IMR-90 (cell line): ENCODE results near the gene CRTAP. TPM values are rescaled to one million over a fixed set of nuclear protein-coding genes. Genes with fewer than 3 reads are reported as not detected.

Source experiments
- ATAC-seq: fragments of 200-7000 bp; cut with Tn5 transposase; 2 replicates; pipeline ENCODE4 v1.9.1; 2020; ENCODE audit warnings: low read depth, mild to moderate bottlenecking, moderate library complexity
- BruUV-seq: library from RNA; stranded (reverse); fragments of 400-500 nt; replicated peaks from 2 replicates; lab custom pipeline; 2021; lab: Mats Ljungman, UMichigan
- CTCF ChIA-PET: fragments of 300-600 bp; formaldehyde crosslinking; extraction: SDS; loops from one replicate; lab custom pipeline; 2021; ENCODE audit warnings: antibody characterized with exemption; lab: Yijun Ruan, JAX
- POLR2A ChIA-PET: fragments of 300-600 bp; sonication (Branson Sonifier 250); formaldehyde crosslinking; loops from one replicate; lab custom pipeline; 2022; ENCODE audit warnings: antibody characterized with exemption; ENCODE audit not compliant: unreplicated experiment; lab: Charles Lee
- DNase-seq: peaks from one replicate; pipeline ENCODE4 v3.0.0; 2013
- H2AFZ ChIP-seq: replicated peaks from 2 replicates; pipeline ENCODE3; 2013; ENCODE audit warnings: low read length, mild to moderate bottlenecking; ENCODE audit not compliant: poor library complexity
- H2AK5ac ChIP-seq: 2 replicates; pipeline ENCODE4 v1.6.1; 2013; ENCODE audit warnings: low read depth, low read length, inconsistent platforms
- H2AK9ac ChIP-seq: replicated peaks from 2 replicates; pipeline ENCODE3; 2013; ENCODE audit warnings: mild to moderate bottlenecking, low read depth, low read length, moderate library complexity; ENCODE audit not compliant: poor library complexity
- H2BK120ac ChIP-seq: 2 replicates; pipeline ENCODE4 v1.6.1; 2013; ENCODE audit warnings: low read depth, low read length, inconsistent platforms
- H2BK15ac ChIP-seq: 3 replicates; pipeline ENCODE4 v1.6.1; 2013; ENCODE audit warnings: low read depth, low read length, inconsistent platforms
- H2BK20ac ChIP-seq: 2 replicates; pipeline ENCODE4 v1.6.1; 2013; ENCODE audit warnings: low read depth, mild to moderate bottlenecking, inconsistent platforms, low read length, moderate library complexity
- H2BK5ac ChIP-seq: 2 replicates; pipeline ENCODE4 v1.6.1; 2013; ENCODE audit warnings: mild to moderate bottlenecking, low read depth, low read length, inconsistent platforms; ENCODE audit not compliant: poor library complexity, severe bottlenecking
- H3K14ac ChIP-seq: replicated peaks from 2 replicates; pipeline ENCODE4 v1.6.1; 2013; ENCODE audit warnings: low read depth, low read length, inconsistent platforms
- H3K18ac ChIP-seq: 2 replicates; pipeline ENCODE4 v1.6.1; 2013; ENCODE audit warnings: low read depth, low read length, control low read depth
- H3K23ac ChIP-seq: 2 replicates; pipeline ENCODE4 v1.6.1; 2013; ENCODE audit warnings: low read depth, low read length, inconsistent platforms
- H3K27ac ChIP-seq: 2 replicates; pipeline ENCODE4 v1.5.1; 2013; ENCODE audit warnings: mild to moderate bottlenecking, control low read depth, low read length; ENCODE audit not compliant: insufficient read depth
- H3K27me3 ChIP-seq: 2 replicates; pipeline ENCODE4 v1.6.1; 2013; ENCODE audit warnings: low read length; ENCODE audit not compliant: control insufficient read depth, insufficient read depth
- H3K36me3 ChIP-seq: 2 replicates; pipeline ENCODE4 v1.6.1; 2013; ENCODE audit warnings: low read length, mixed read lengths; ENCODE audit not compliant: control insufficient read depth, insufficient read depth
- H3K4ac ChIP-seq: 2 replicates; pipeline ENCODE4 v1.6.1; 2013; ENCODE audit warnings: low read depth, low read length, inconsistent platforms
- H3K4me1 ChIP-seq: 2 replicates; pipeline ENCODE4 v1.6.1; 2013; ENCODE audit warnings: low read length, mixed read lengths; ENCODE audit not compliant: control insufficient read depth, insufficient read depth
- H3K4me2 ChIP-seq: 2 replicates; pipeline ENCODE4 v1.6.1; 2013; ENCODE audit warnings: low read depth, mild to moderate bottlenecking, control low read depth, low read length, moderate library complexity
- H3K4me3 ChIP-seq: 2 replicates; pipeline ENCODE4 v1.5.1; 2013; ENCODE audit warnings: low read depth, mild to moderate bottlenecking, control low read depth, low read length, moderate library complexity; ENCODE audit not compliant: insufficient read depth
- H3K56ac ChIP-seq: 2 replicates; pipeline ENCODE4 v1.6.1; 2013; ENCODE audit warnings: low read length, inconsistent platforms; ENCODE audit not compliant: insufficient read depth; ENCODE audit errors: extremely low read depth
- H3K79me1 ChIP-seq, 2 experiments: 2 replicates each; pipeline ENCODE4 v1.6.1; 2013; ENCODE audit warnings: low read length in 2 of 2, inconsistent platforms in 1 of 2, low read depth in 1 of 2
- H3K9ac ChIP-seq: 2 replicates; pipeline ENCODE4 v1.6.1; 2013; ENCODE audit warnings: low read depth, low read length, control low read depth
- H3K9me1 ChIP-seq: 2 replicates; pipeline ENCODE4 v1.6.1; 2013; ENCODE audit warnings: low read length, inconsistent platforms; ENCODE audit not compliant: insufficient read depth
- H3K9me3 ChIP-seq: 2 replicates; pipeline ENCODE4 v1.6.1; 2013; ENCODE audit warnings: low read length; ENCODE audit not compliant: control insufficient read depth, insufficient read depth
- H4K20me1 ChIP-seq: 2 replicates; pipeline ENCODE4 v1.6.1; 2013; ENCODE audit warnings: low read length, inconsistent platforms; ENCODE audit not compliant: insufficient read depth
- H4K5ac ChIP-seq: 2 replicates; pipeline ENCODE4 v1.6.1; 2013; ENCODE audit warnings: mild to moderate bottlenecking, low read depth, low read length, control low read depth
- H4K8ac ChIP-seq, 2 experiments: 2 replicates each; pipeline ENCODE4 v1.6.1; 2013; ENCODE audit warnings: low read depth in 2 of 2, low read length in 2 of 2, control low read depth in 1 of 2, inconsistent platforms in 1 of 2
- H4K91ac ChIP-seq: 2 replicates; pipeline ENCODE4 v1.6.1; 2013; ENCODE audit warnings: low read depth, low read length, inconsistent platforms; ENCODE audit not compliant: insufficient read depth
- BHLHE40 ChIP-seq: fragments of 150-350 bp; IDR thresholded peaks from 2 replicates; pipeline ENCODE4 v1.6.1; 2016; ENCODE audit warnings: mild to moderate bottlenecking, low read depth, low read length
- CTCF ChIP-seq: conservative IDR thresholded peaks from 2 replicates; pipeline ENCODE4 v1.5.1; 2012; ENCODE audit warnings: mild to moderate bottlenecking, low read depth, low read length, improper control_type of control experiment
- MAFK ChIP-seq: IDR thresholded peaks from 2 replicates; pipeline ENCODE4 v1.6.1; 2012; ENCODE audit warnings: low read depth, low read length, improper control_type of control experiment
- MAZ ChIP-seq: IDR thresholded peaks from 2 replicates; pipeline ENCODE4 v1.6.1; 2012; ENCODE audit warnings: low read depth, mild to moderate bottlenecking, low read length, improper control_type of control experiment, moderate library complexity, borderline replicate concordance
- MXI1 ChIP-seq: IDR thresholded peaks from 2 replicates; pipeline ENCODE4 v1.6.1; 2012; ENCODE audit warnings: low read depth, mild to moderate bottlenecking, low read length, moderate library complexity, borderline replicate concordance
- NFE2L2 ChIP-seq: fragments of 150-350 bp; IDR thresholded peaks from 2 replicates; pipeline ENCODE4 v1.6.1; 2016; ENCODE audit warnings: low read depth, mild to moderate bottlenecking, low read length
- RCOR1 ChIP-seq: IDR thresholded peaks from 2 replicates; pipeline ENCODE4 v1.6.1; 2012; ENCODE audit warnings: mild to moderate bottlenecking, low read length, improper control_type of control experiment; ENCODE audit not compliant: insufficient replicate concordance
- WGBS, 2 experiments: methylation state at CpG; one replicate each; pipeline versions ENCODE4 v1.1.5 to v1.1.7; 2013; ENCODE audit warnings: missing lambda C conversion rate in 2 of 2; ENCODE audit not compliant: insufficient read length in 1 of 2; ENCODE audit errors: extremely low coverage in 2 of 2; 5-methylcytosine and 5-hydroxymethylcytosine counted together
- dilution Hi-C: fragments of 300-500 bp; cut with HindIII; formaldehyde crosslinking; loops from one replicate; pipeline ENCODE4 v1.14.3; 2018; ENCODE audit warnings: low sequenced_read_pairs; ENCODE audit not compliant: unreplicated experiment
- in situ Hi-C: fragments of 300-500 bp; cut with MboI; formaldehyde crosslinking; loops from 3 replicates; pipeline ENCODE4 v1.14.3; 2019; ENCODE audit warnings: low sequenced_read_pairs, inconsistent platforms, mixed read lengths
- intact Hi-C: fragments of 100-400 bp; cut with micrococcal nuclease; formaldehyde crosslinking; loops from 2 replicates; pipeline ENCODE4 v1.10.0; 2022
- polyA plus RNA-seq, 3 experiments: library from polyadenylated mRNA; depleted of rRNA; stranded (reverse); fragments of >200 nt; gene quantifications; 2 replicates each; pipeline ENCODE4 v1.2.3, GENCODE V29; 2012; ENCODE audit warnings: low replicate concordance in 1 of 3
- total RNA-seq: library from RNA; depleted of rRNA; stranded (reverse); fragments of >200 nt; gene quantifications from 2 replicates; pipeline ENCODE4 v1.2.3, GENCODE V29; 2012

The CRTAP gene
- total and polyA plus RNA-seq, 2 of the 4 experiments (the other 2 are of a cell fraction), result 108 to 205 TPM

GRCh38 chr3:33117461-33117860, 3.6 kb downstream of the CRTAP start:
- Histone ChIP-seq H3K79me1 (peaks cover 31 to 60% of the 10 kb centered on the region in 2 experiments), H2AK9ac (no peak overlapping the region), H3K56ac (no peak overlapping the region), H3K4me3 (no peak overlapping the region), H3K9ac (no peak overlapping the region), H3K18ac (no peak overlapping the region), H3K4me1 (no peaks in the 10 kb centered on the region; the same call in 1 of the 2 replicates), H4K91ac (no peak overlapping the region), H2AFZ (no peak overlapping the region), H3K4me2 (no peak overlapping the region), H2BK15ac (no peak overlapping the region), H3K23ac (no peak overlapping the region), H3K27me3 (no peaks in the 10 kb centered on the region), H2AK5ac (no peak overlapping the region), H3K9me3 (no peaks in the 10 kb centered on the region), H4K5ac (no peak overlapping the region), H2BK120ac (no peak overlapping the region), H4K8ac (no peak overlapping the region), H3K9me1 (peaks cover 7% of the 10 kb centered on the region), H2BK5ac (no peak overlapping the region), H3K14ac (no peak overlapping the region), H4K20me1 (peaks cover 8% of the 10 kb centered on the region; the same call in 1 of the 2 replicates), H3K36me3 (peaks cover 10% of the 10 kb centered on the region), H3K4ac (no peak overlapping the region), H2BK20ac (no peak overlapping the region), H3K27ac (no peak overlapping the region)
- no TSS peak for BruUV-seq
- TF ChIP-seq NFE2L2 (no peak), BHLHE40 (no peak), MAZ (no peak), RCOR1 (no peak), MAFK (no peak), CTCF (no peak), MXI1 (no peak)
- ChIA-PET POLR2A (no interaction called here), CTCF (no interaction called here)
- intact Hi-C loops, result no loop called here
- in situ Hi-C loops, result no loop called here
- dilution Hi-C loops, result no loop called here
- WGBS, 2 experiments, result no CpG with 5 or more reads among the region's 3 CpGs
- DNase-seq (no peak), ATAC-seq (no peak)
